Activated CD8-positive, alpha-beta T cell treated with anti-CD3 and anti-CD28 coated beads for 36 hours (primary cell): Measurements from ENCODE around the gene CRTC2. TPM values are rescaled to one million over a fixed set of nuclear protein-coding genes. Genes with fewer than 3 reads are reported as not detected.

Source experiments
- ATAC-seq: fragments of 200-7000 bp; cut with Tn5 transposase; one replicate; pipeline ENCODE4 v1.10.0; 2021; ENCODE audit warnings: mild to moderate bottlenecking, moderate library complexity
- CTCF ChIA-PET: fragments of 350-600 bp; sonication (Branson Sonifier 250); formaldehyde crosslinking; loops from one replicate; lab custom pipeline; 2021; ENCODE audit warnings: antibody characterized with exemption; lab: Charles Lee
- POLR2A ChIA-PET: fragments of 350-600 bp; sonication (Branson Sonifier 250); formaldehyde crosslinking; loops from one replicate; lab custom pipeline; 2021; ENCODE audit warnings: antibody characterized with exemption; lab: Charles Lee
- DNase-seq: peaks from one replicate; pipeline ENCODE4 v3.0.0-alpha.2; 2020
- H3K27ac Mint-ChIP-seq: one replicate; pipeline ENCODE4 v1.8.0; 2021; ENCODE audit warnings: mild to moderate bottlenecking, mixed read lengths
- H3K27me3 Mint-ChIP-seq: one replicate; pipeline ENCODE4 v1.8.0; 2021; ENCODE audit warnings: mixed read lengths
- H3K36me3 Mint-ChIP-seq: one replicate; pipeline ENCODE4 v1.8.0; 2021; ENCODE audit warnings: low read depth, mixed read lengths
- H3K4me1 Mint-ChIP-seq: one replicate; pipeline ENCODE4 v1.8.0; 2021; ENCODE audit warnings: low read depth, mixed read lengths
- H3K4me3 Mint-ChIP-seq: one replicate; pipeline ENCODE4 v1.8.0; 2021; ENCODE audit warnings: mild to moderate bottlenecking, moderate library complexity, mixed read lengths
- H3K9me3 Mint-ChIP-seq: one replicate; pipeline ENCODE4 v1.8.0; 2021; ENCODE audit warnings: mixed read lengths
- CTCF ChIP-seq: fragments of 200-600 bp; IDR thresholded peaks from one replicate; pipeline ENCODE4 v1.8.0; 2022; ENCODE audit warnings: antibody characterized with exemption, mild to moderate bottlenecking
- intact Hi-C: fragments of 100-400 bp; cut with micrococcal nuclease; formaldehyde crosslinking; loops from one replicate; pipeline ENCODE4 v1.10.0; 2022
- total RNA-seq, 2 experiments: library from RNA; stranded (reverse); gene quantifications; one replicate each; pipeline ENCODE4 v1.2.3, GENCODE V29; 2021

CRTC2 gene
- total RNA-seq, 2 experiments from 2014 or later = 67.3 to 71.8 TPM

GRCh38 chr1:153995640-153996039, 37.2 kb upstream of the CRTC2 start:
- POLR2A ChIA-PET = interaction anchor here (0.8 to 12.7 kb wide), 8 partner anchors 9 to 189 kb away, joined by 3 to 237 read pairs (median 4); partner anchors contain the start of genes CREB3L4, JTB and NUP210L
- DNase-seq (no peak), ATAC-seq (no peak)
- H3K4me3 Mint-ChIP-seq = no peak overlapping the region
- CTCF ChIA-PET = interaction anchor here (1.9 kb wide), 1 partner anchor 9 kb away, joined by 9 read pairs; the partner anchor contains the start of gene RAB13
- peaks cover 50% of the 10 kb centered on the region for H3K36me3 Mint-ChIP-seq
- H3K4me1 Mint-ChIP-seq = peaks cover 11% of the 10 kb centered on the region
- peak overlapping the region; percentile 50 for H3K27ac Mint-ChIP-seq
- no peak for TF ChIP-seq CTCF
- intact Hi-C loops = loop anchor here (10.0 kb wide), 2 partner anchors 159 to 269 kb away; partner anchors contain the start of gene NUP210L
- no peaks in the 10 kb centered on the region for H3K27me3 Mint-ChIP-seq
- peaks cover 2% of the 10 kb centered on the region for H3K9me3 Mint-ChIP-seq

DNA sequence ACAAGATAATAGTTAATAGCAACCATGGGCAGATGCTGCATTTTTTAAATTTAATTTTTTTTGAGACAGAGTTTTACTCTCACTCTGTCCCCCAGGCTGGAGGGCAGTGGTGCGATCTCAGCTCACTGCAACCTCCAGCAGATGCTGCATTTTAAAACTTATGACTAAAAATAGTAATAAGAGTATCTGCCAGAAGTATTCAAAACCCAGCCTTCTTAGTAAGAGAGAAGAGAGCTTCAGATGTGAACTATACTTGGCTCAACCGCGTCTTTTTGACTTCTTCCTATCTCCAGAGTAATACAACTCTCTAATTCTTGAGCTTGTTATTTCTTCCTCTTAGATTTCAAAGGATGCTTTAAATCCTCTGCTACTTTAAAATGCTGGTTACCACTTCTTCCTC, 36.8 kb upstream of the CRTC2 start:
- peaks cover 51% of the 10 kb centered on the region for H3K36me3 Mint-ChIP-seq
- no peaks in the 10 kb centered on the region for H3K27me3 Mint-ChIP-seq
- no peak for TF ChIP-seq CTCF
- POLR2A ChIA-PET = interaction anchor here (0.8 to 12.7 kb wide), 9 partner anchors 7 to 189 kb away, joined by 3 to 237 read pairs (median 4); partner anchors contain the start of genes CREB3L4, JTB and NUP210L
- intact Hi-C loops = loop anchor here (10.0 kb wide), 2 partner anchors 160 to 270 kb away; partner anchors contain the start of gene NUP210L
- peak overlapping the region; percentile 50 for H3K27ac Mint-ChIP-seq
- no peak for ATAC-seq
- CTCF ChIA-PET = interaction anchor here (0.6 to 1.9 kb wide), 2 partner anchors 8 to 77 kb away, joined by 3 to 9 read pairs; partner anchors contain the start of gene RAB13
- no peak overlapping the region for H3K4me3 Mint-ChIP-seq
- no peak for DNase-seq
- peaks cover 2% of the 10 kb centered on the region for H3K9me3 Mint-ChIP-seq
- peaks cover 15% of the 10 kb centered on the region for H3K4me1 Mint-ChIP-seq

DNA sequence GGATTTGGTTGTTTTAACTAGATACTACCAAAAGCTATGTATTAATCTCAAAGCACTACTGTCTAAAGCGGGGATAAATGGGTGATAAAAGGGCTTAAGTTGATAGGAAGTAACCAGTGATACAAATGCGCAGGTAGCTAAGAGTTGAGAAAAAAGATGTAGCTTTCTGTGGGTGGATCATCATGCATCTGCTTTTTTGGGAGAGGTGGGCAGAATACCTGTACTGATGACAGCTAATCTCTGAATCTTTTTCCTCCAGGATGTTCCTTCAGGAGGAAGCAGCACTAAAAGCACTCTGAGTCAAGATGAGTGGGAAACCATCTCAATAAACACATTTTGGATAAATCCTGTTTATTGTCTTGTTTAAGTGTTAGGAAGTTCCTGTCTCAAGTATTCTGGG, 33.4 kb upstream of the CRTC2 start:
- peak overlapping the region; percentile 95 for H3K4me3 Mint-ChIP-seq
- ChIA-PET POLR2A (interaction anchor here (0.6 to 12.7 kb wide), 21 partner anchors 10 to 423 kb away, joined by 3 to 237 read pairs (median 5); partner anchors contain the start of genes CREB3L4, CRTC2, DENND4B and GATAD2B), CTCF (interaction anchor here (0.9 to 2.2 kb wide), 6 partner anchors 15 to 343 kb away, joined by 3 to 7 read pairs (median 4); partner anchors contain the start of genes DENND4B, HAX1 and JTB)
- no peaks in the 10 kb centered on the region for H3K27me3 Mint-ChIP-seq
- peaks cover 2% of the 10 kb centered on the region for H3K9me3 Mint-ChIP-seq
- no peak for TF ChIP-seq CTCF
- H3K4me1 Mint-ChIP-seq = peaks cover 22% of the 10 kb centered on the region
- intact Hi-C loops = loop anchor here (2.0 to 10.0 kb wide), 3 partner anchors 35 to 273 kb away; partner anchors contain the start of gene NUP210L
- ATAC-seq (no peak), DNase-seq (no peak)
- peak overlapping the region; percentile 98 for H3K27ac Mint-ChIP-seq
- peaks cover 51% of the 10 kb centered on the region for H3K36me3 Mint-ChIP-seq

GRCh38 chr1:153991151-153991630, 32.8 kb upstream of the CRTC2 start:
- peak overlapping the region; percentile 95 for H3K4me3 Mint-ChIP-seq
- no peak for ATAC-seq
- no peak for DNase-seq
- H3K4me1 Mint-ChIP-seq = peaks cover 26% of the 10 kb centered on the region
- ChIA-PET CTCF (interaction anchor here (1.0 to 2.2 kb wide), 8 partner anchors 14 to 344 kb away, joined by 3 to 7 read pairs (median 4); partner anchors contain the start of genes DENND4B, HAX1 and JTB), POLR2A (interaction anchor here (0.6 to 12.7 kb wide), 28 partner anchors 11 to 424 kb away, joined by 3 to 237 read pairs (median 6); partner anchors contain the start of genes CREB3L4, CRTC2, DENND4B and GATAD2B)
- peaks cover 2% of the 10 kb centered on the region for H3K9me3 Mint-ChIP-seq
- H3K36me3 Mint-ChIP-seq = peaks cover 51% of the 10 kb centered on the region
- no peak for TF ChIP-seq CTCF
- intact Hi-C loops = loop anchor here (2.0 to 10.0 kb wide), 3 partner anchors 34 to 274 kb away; partner anchors contain the start of gene NUP210L
- H3K27me3 Mint-ChIP-seq = no peaks in the 10 kb centered on the region
- peak overlapping the region; percentile 98 for H3K27ac Mint-ChIP-seq
